K562 (cell line): ENCODE results near the gene NPDC1. TPM values are rescaled to one million over a fixed set of nuclear protein-coding genes. Genes with fewer than 3 reads are reported as not detected.

Source experiments
- CEBPZ ChIP-seq: fragments of 150-350 bp; IDR thresholded peaks from 2 replicates; pipeline ENCODE4 v1.6.1; 2014; ENCODE audit warnings: low read depth, mild to moderate bottlenecking, low read length, borderline replicate concordance
- CUX1 ChIP-seq: fragments of 200-800 bp; sonication (Bioruptor generic); IDR thresholded peaks from 2 replicates; pipeline ENCODE4 v1.6.1; 2016; ENCODE audit warnings: missing genetic modification characterization, missing compliant biosample characterization
- DDX20 ChIP-seq: fragments of 450-650 bp; IDR thresholded peaks from 2 replicates; pipeline ENCODE4 v1.6.1; 2016; ENCODE audit warnings: missing genetic modification characterization, low read depth, mild to moderate bottlenecking, missing compliant biosample characterization, moderate library complexity
- EHMT2 ChIP-seq: fragments of 450-650 bp; IDR thresholded peaks from 2 replicates; pipeline ENCODE4 v1.6.1; 2018; ENCODE audit warnings: antibody characterized with exemption
- ELK1 ChIP-seq: sonication (generic); formaldehyde crosslinking; IDR thresholded peaks from 2 replicates; pipeline ENCODE4 v1.8.1; 2022; ENCODE audit warnings: missing genetic modification reagents
- ETV6 ChIP-seq, 3 experiments: fragments of 150-350 bp in 1 of 3; sonication (generic) in 1 of 3; formaldehyde crosslinking in 1 of 3; IDR thresholded peaks; 2 replicates each; pipeline versions ENCODE4 v1.6.1 to v1.8.0; 2014 to 2022; ENCODE audit warnings: borderline replicate concordance in 2 of 3, low read depth in 2 of 3, antibody characterized with exemption in 1 of 3, low read length in 1 of 3, mild to moderate bottlenecking in 1 of 3, missing genetic modification reagents in 1 of 3
- FIP1L1 ChIP-seq: fragments of 200-400 bp; formaldehyde crosslinking; IDR thresholded peaks from 2 replicates; pipeline ENCODE4 v1.6.1; 2018; ENCODE audit warnings: mild to moderate bottlenecking, low read depth, low read length; ENCODE audit not compliant: poor library complexity, severe bottlenecking
- RBM22 ChIP-seq: fragments of 200-400 bp; formaldehyde crosslinking; IDR thresholded peaks from 2 replicates; pipeline ENCODE4 v1.6.1; 2018; ENCODE audit warnings: low read length, low read depth; ENCODE audit not compliant: poor library complexity, severe bottlenecking
- SNAPC5 ChIP-seq: fragments of 250-450 bp; sonication (Bioruptor Pico); IDR thresholded peaks from 2 replicates; pipeline ENCODE4 v1.8.0; 2021; ENCODE audit warnings: moderate library complexity, mild to moderate bottlenecking, inconsistent platforms
- ZNF23 ChIP-seq: fragments of 250-450 bp; sonication (Bioruptor Pico); IDR thresholded peaks from 2 replicates; pipeline ENCODE4 v1.4.0; 2020; ENCODE audit warnings: mild to moderate bottlenecking
- ZNF592 ChIP-seq: fragments of 450-650 bp; IDR thresholded peaks from 2 replicates; pipeline ENCODE4 v1.6.1; 2017; ENCODE audit warnings: antibody characterized with exemption, mild to moderate bottlenecking
- polyA plus RNA-seq, 8 experiments: library from polyadenylated mRNA; depleted of rRNA in 4 of 8; stranded (reverse) in 5 of 8; unstranded in 3 of 8; fragments of >200 nt; fragmentation: Nextera tagmentation in 2 of 8; fragmentation: Illumina TruSeq in 1 of 8; extraction: Ambion mirVana in 2 of 8; extraction: Trizol in 1 of 8; gene quantifications; 2 replicates each; pipeline versions ENCODE4 v1.2.1 to v1.2.3, GENCODE V29; 2011 to 2014; ENCODE audit warnings: inconsistent platforms in 1 of 8, missing spikeins in 1 of 8
- total RNA-seq, 7 experiments: library from RNA; depleted of rRNA in 6 of 7; stranded (reverse); fragments of >200 nt in 6 of 7; fragmentation: Illumina TruSeq in 2 of 7; extraction: Trizol in 2 of 7; gene quantifications; 2 replicates each; pipeline versions ENCODE4 v1.2.1 to v1.2.3, GENCODE V29; 2011 to 2021; ENCODE audit warnings: low replicate concordance in 1 of 7

NPDC1 gene
- total and polyA plus RNA-seq, 9 of the 15 experiments (the other 6 are each of a cell fraction or from before 2014, with no cell fraction given), result 0.06 to 2.1 (median 0.53) TPM; not detected in 3

- TF ChIP-seq CEBPZ, result no peak
- no peak for TF ChIP-seq EHMT2
- TF ChIP-seq ETV6 (IDR thresholded peaks at IDR 0.05; ENCODE audit: borderline replicate concordance in 1 of 2, low read depth in 2 of 2, low read length in 1 of 2), result no peak
- TF ChIP-seq ETV6 (CRISPR knock-in tag; IDR thresholded peaks at IDR 0.05; ENCODE audit: borderline replicate concordance), result no peak
- no peak for TF ChIP-seq CUX1 (CRISPR knock-in tag)
- TF ChIP-seq RBM22, result no peak
- TF ChIP-seq ZNF592, result no peak
- TF ChIP-seq DDX20 (tag), result no peak
- peak; percentile 14 for TF ChIP-seq FIP1L1
- TF ChIP-seq SNAPC5 (CRISPR knock-in tag), result no peak
- TF ChIP-seq ELK1 (CRISPR knock-in tag), result no peak
- no peak for TF ChIP-seq ZNF23 (CRISPR knock-in tag)
These were observed 23.9 kb downstream of the NPDC1 start (continued) for GRCh38 chr9:137021979-137022661.
